Subcutaneous abdominal adipose tissue (tissue), 5 donors: ENCODE measurements around the gene ELAVL1.

Experiments
- H3K27ac ChIP-seq: one replicate; pipeline ENCODE4 v1.7.0; 2013; ENCODE audit warnings: low read depth, mild to moderate bottlenecking, inconsistent platforms, low read length, moderate library complexity
- H3K27me3 ChIP-seq, 5 donors: one replicate each; pipeline ENCODE4 v1.7.0; 2013; ENCODE audit warnings: low read length in 5 of 5, inconsistent platforms in 1 of 5; ENCODE audit not compliant: control insufficient read depth in 5 of 5, insufficient read depth in 4 of 5
- H3K36me3 ChIP-seq, 5 donors: one replicate each; pipeline ENCODE4 v1.7.0; 2013; ENCODE audit warnings: low read length in 5 of 5; ENCODE audit not compliant: control insufficient read depth in 5 of 5, insufficient read depth in 5 of 5
- H3K4me1 ChIP-seq, 5 donors: one replicate each; pipeline ENCODE4 v1.7.0; 2013; ENCODE audit warnings: low read length in 5 of 5, mild to moderate bottlenecking in 3 of 5, moderate library complexity in 1 of 5; ENCODE audit not compliant: control insufficient read depth in 5 of 5, insufficient read depth in 5 of 5
- H3K4me3 ChIP-seq, 5 donors: one replicate each; pipeline ENCODE4 v1.7.0; 2013; ENCODE audit warnings: low read length in 5 of 5, low read depth in 1 of 5
- H3K9ac ChIP-seq, 5 donors: one replicate each; pipeline ENCODE4 v1.7.0; 2013; ENCODE audit warnings: low read length in 5 of 5, mild to moderate bottlenecking in 4 of 5, moderate library complexity in 3 of 5
- H3K9me3 ChIP-seq, 5 donors: one replicate each; pipeline ENCODE4 v1.7.0; 2013; ENCODE audit warnings: low read length in 5 of 5; ENCODE audit not compliant: control insufficient read depth in 5 of 5
- donor health status: healthy.
- donor health status: healthy.
- donor health status: healthy.
- donor health status: healthy.
- donor health status: healthy.

ELAVL1 gene

DNA sequence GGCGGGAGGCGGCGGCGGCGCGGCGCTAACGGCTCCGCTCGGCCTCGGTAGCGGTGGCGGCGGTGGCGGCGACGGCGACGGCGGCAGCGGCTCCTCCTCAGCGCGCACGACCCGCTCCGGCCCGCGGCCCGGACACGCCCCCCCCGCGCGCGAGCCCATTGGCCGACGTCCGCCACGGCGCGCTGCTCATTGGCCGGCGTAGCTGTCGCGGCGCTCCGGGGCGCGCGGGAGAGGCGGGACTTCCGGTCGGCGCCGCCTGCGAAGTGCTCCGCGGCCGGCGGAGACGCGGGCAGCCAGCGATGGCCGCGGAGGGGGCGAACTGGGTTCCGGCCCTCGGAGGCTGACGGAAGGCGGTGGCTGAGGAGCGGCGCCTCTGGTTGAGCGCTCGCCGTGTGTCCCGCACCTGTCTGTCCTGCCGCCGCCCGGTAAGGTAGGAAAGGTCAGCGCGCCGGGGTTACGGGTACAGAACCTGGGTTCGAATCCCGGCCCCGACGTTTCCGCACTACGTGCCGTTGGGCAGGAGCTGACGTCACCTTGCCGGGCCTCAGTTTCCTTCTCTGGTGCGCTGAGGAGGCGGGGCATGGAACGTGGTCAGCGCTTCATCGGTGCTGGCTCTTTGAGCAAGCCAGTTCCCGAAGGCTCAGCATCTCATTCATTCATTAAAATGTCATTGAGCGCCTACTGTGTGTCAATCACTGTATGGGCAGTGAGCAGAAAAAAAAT lies at the start of gene ELAVL1:
TSS of gene ELAVL1 (minus strand) at position 108 of the 723 bp plus-strand sequence. CDS start 13,826 bp downstream, outside the sequence.
- H3K9ac ChIP-seq = peak within 1 kb of the TSS; percentile 81 to 94 (median 87)
- H3K4me1 ChIP-seq = peaks cover 11 to 39% (median 38%) of the 10 kb centered on the region in 5 donors
- no peaks in the 10 kb centered on the region for H3K27me3 ChIP-seq
- peak within 1 kb of the TSS; percentile 83 to 92 (median 86) for H3K4me3 ChIP-seq
- H3K9me3 ChIP-seq = no peaks in the 10 kb centered on the region
- H3K27ac ChIP-seq = peak within 1 kb of the TSS; percentile 65
- no peaks in the 10 kb centered on the region for H3K36me3 ChIP-seq

- no peak overlapping the region for H3K27ac ChIP-seq
- peaks cover 0 to 14% (median 10%) of the 10 kb centered on the region in 5 donors for H3K4me1 ChIP-seq
- H3K9me3 ChIP-seq = no peaks in the 10 kb centered on the region
- no peak overlapping the region for H3K4me3 ChIP-seq
- H3K9ac ChIP-seq = no peak overlapping the region
- no peaks in the 10 kb centered on the region for H3K36me3 ChIP-seq
- H3K27me3 ChIP-seq = peaks cover 0 to 4% (median 0%) of the 10 kb centered on the region in 5 donors
These were observed 48.7 kb upstream of the ELAVL1 start for GRCh38 chr19:8054169-8054568.

GRCh38 chr19:8052464-8052859 lies 47.0 kb upstream of the ELAVL1 start, which contains the start of gene CCL25:
CCL25 (plus strand) TSS chr19:8052760; CDS start chr19:8053050, 290 bp downstream.
- Histone ChIP-seq H3K4me1 (peaks cover 0 to 14% (median 10%) of the 10 kb centered on the region in 5 donors), H3K9me3 (no peaks in the 10 kb centered on the region), H3K27ac (no peak within 1 kb of the TSS), H3K27me3 (peaks cover 0 to 4% (median 0%) of the 10 kb centered on the region in 5 donors), H3K36me3 (no peaks in the 10 kb centered on the region), H3K9ac (no peak within 1 kb of the TSS), H3K4me3 (no peak within 1 kb of the TSS)

GRCh38 chr19:8050274-8051096 lies 45.0 kb upstream of the ELAVL1 start:
- Histone ChIP-seq H3K9ac (peak overlapping the region in 2 of 5 donors; percentile 20 to 41), H3K36me3 (no peaks in the 10 kb centered on the region), H3K4me1 (peaks cover 0 to 14% (median 10%) of the 10 kb centered on the region in 5 donors), H3K4me3 (peak overlapping the region; percentile 22 to 62 (median 45)), H3K9me3 (no peaks in the 10 kb centered on the region), H3K27me3 (peaks cover 0 to 4% (median 0%) of the 10 kb centered on the region in 5 donors), H3K27ac (no peak overlapping the region)

GRCh38 chr19:8046569-8047165 lies 41.2 kb upstream of the ELAVL1 start:
- H3K9me3 ChIP-seq = no peaks in the 10 kb centered on the region
- H3K4me3 ChIP-seq = no peak overlapping the region
- peaks cover 0 to 14% (median 10%) of the 10 kb centered on the region in 5 donors for H3K4me1 ChIP-seq
- peaks cover 0 to 4% (median under 1%) of the 10 kb centered on the region in 5 donors for H3K27me3 ChIP-seq
- no peaks in the 10 kb centered on the region for H3K36me3 ChIP-seq
- H3K27ac ChIP-seq = no peak overlapping the region
- H3K9ac ChIP-seq = no peak overlapping the region

DNA sequence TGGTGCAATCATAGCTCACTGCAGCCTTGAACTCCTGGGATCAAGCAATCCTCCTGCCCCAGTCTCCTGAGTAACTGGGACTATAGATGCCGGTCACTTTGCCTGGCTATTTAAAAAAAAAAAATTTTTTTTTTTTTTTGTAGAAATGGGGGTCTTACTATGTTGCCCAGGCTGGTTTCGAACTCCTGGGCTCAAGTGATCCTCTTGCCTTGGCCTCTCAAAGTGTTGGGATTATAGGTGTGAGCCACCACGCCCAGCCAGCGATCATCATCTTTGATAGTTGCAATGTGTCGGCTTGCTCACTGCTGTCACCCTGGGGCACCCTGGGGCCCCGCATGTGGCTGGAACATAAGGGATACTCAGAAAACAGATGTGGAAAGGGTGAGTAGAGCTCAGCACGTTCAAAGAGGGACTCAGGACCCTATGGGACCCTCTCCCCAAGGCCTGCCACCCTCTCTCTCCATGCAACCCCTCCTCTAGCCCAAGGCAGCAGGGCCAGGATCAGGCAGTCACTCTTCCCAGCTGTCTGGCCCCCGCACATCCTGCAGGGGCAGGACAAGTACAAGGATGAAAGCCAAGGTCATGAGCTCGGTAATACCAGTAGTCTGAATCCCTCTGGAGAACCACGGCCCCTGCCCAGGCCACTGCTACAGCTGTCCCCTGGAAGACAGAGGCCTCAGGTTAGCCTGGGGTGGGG lies 40.6 kb upstream of the ELAVL1 start:
- Histone ChIP-seq H3K9ac (no peak overlapping the region), H3K4me1 (peaks cover 0 to 12% (median 9%) of the 10 kb centered on the region in 5 donors), H3K36me3 (no peaks in the 10 kb centered on the region), H3K27ac (no peak overlapping the region), H3K4me3 (no peak overlapping the region), H3K27me3 (peaks cover 0 to 4% (median 4%) of the 10 kb centered on the region in 5 donors), H3K9me3 (no peaks in the 10 kb centered on the region)

GRCh38 chr19:8044018-8044417 lies 38.6 kb upstream of the ELAVL1 start:
- no peaks in the 10 kb centered on the region for H3K4me1 ChIP-seq
- no peaks in the 10 kb centered on the region for H3K9me3 ChIP-seq
- H3K27me3 ChIP-seq = peaks cover 0 to 5% (median 0%) of the 10 kb centered on the region in 5 donors
- no peak overlapping the region for H3K9ac ChIP-seq
- no peaks in the 10 kb centered on the region for H3K36me3 ChIP-seq
- no peak overlapping the region for H3K4me3 ChIP-seq
- H3K27ac ChIP-seq = no peak overlapping the region

- no peaks in the 10 kb centered on the region for H3K9me3 ChIP-seq
- peaks cover 0 to 6% (median 0%) of the 10 kb centered on the region in 5 donors for H3K27me3 ChIP-seq
- no peak overlapping the region for H3K27ac ChIP-seq
- no peak overlapping the region for H3K9ac ChIP-seq
- H3K36me3 ChIP-seq = no peaks in the 10 kb centered on the region
- H3K4me1 ChIP-seq = no peaks in the 10 kb centered on the region
- no peak overlapping the region for H3K4me3 ChIP-seq
These were observed 37.5 kb upstream of the ELAVL1 start for GRCh38 chr19:8042900-8043299.

- Histone ChIP-seq H3K27me3 (peaks cover 0 to 6% (median 0%) of the 10 kb centered on the region in 5 donors), H3K27ac (no peak overlapping the region), H3K36me3 (no peaks in the 10 kb centered on the region), H3K4me3 (no peak overlapping the region), H3K4me1 (no peaks in the 10 kb centered on the region), H3K9me3 (no peaks in the 10 kb centered on the region), H3K9ac (no peak overlapping the region)
These were observed 36.1 kb upstream of the ELAVL1 start for GRCh38 chr19:8041531-8041931.
